ENCODE data around the gene CAV1.

CAV1 gene

GRCh38 chr7:116528008-116528789 is 3.4 kb downstream of the CAV1 start:
- DNase-seq: peak in 2 of 51 donors; percentile 5 to 18

- no peak for DNase-seq
Measured at GRCh38 chr7:116529250-116529649, 4.4 kb downstream of the CAV1 start.

- DNase-seq: no peak
Measured at GRCh38 chr7:116530107-116530820, 5.4 kb downstream of the CAV1 start.

GRCh38 chr7:116532102-116532688 is 7.4 kb downstream of the CAV1 start:
- DNase-seq: no peak

GRCh38 chr7:116534790-116535189 is 10.0 kb downstream of the CAV1 start:
- DNase-seq: no peak

GRCh38 chr7:116535416-116535815 is 10.6 kb downstream of the CAV1 start:
- DNase-seq: no peak

GRCh38 chr7:116538138-116538537 is 13.3 kb downstream of the CAV1 start:
- no peak for DNase-seq

- no peak for DNase-seq
Measured at GRCh38 chr7:116539879-116540278, 15.0 kb downstream of the CAV1 start.

- DNase-seq: no peak
Measured at GRCh38 chr7:116540743-116541142, 15.9 kb downstream of the CAV1 start.

GRCh38 chr7:116541951-116542350 is 17.1 kb downstream of the CAV1 start:
- no peak for DNase-seq

GRCh38 chr7:116542618-116543017 is 17.8 kb downstream of the CAV1 start:
- no peak for DNase-seq

- no peak for DNase-seq
Measured at GRCh38 chr7:116543664-116544063, 18.8 kb downstream of the CAV1 start.

GRCh38 chr7:116544487-116544886 is 19.7 kb downstream of the CAV1 start:
- DNase-seq: no peak

GRCh38 chr7:116545411-116545993 is 20.7 kb downstream of the CAV1 start:
- DNase-seq: no peak

GRCh38 chr7:116546054-116546453 is 21.2 kb downstream of the CAV1 start:
- DNase-seq: no peak

GRCh38 chr7:116546916-116547315 is 22.1 kb downstream of the CAV1 start:
- DNase-seq: no peak

- no peak for DNase-seq
Measured at GRCh38 chr7:116547347-116547746, 22.5 kb downstream of the CAV1 start.

GRCh38 chr7:116548506-116548905 is 23.7 kb downstream of the CAV1 start:
- no peak for DNase-seq

GRCh38 chr7:116549370-116549769 is 24.5 kb downstream of the CAV1 start:
- no peak for DNase-seq

- no peak for DNase-seq
Measured at GRCh38 chr7:116551692-116552091, 26.9 kb downstream of the CAV1 start.

- no peak for DNase-seq
Measured at GRCh38 chr7:116552602-116553001, 27.8 kb downstream of the CAV1 start.
